ENCODE results near the gene NRXN3.

DNA sequence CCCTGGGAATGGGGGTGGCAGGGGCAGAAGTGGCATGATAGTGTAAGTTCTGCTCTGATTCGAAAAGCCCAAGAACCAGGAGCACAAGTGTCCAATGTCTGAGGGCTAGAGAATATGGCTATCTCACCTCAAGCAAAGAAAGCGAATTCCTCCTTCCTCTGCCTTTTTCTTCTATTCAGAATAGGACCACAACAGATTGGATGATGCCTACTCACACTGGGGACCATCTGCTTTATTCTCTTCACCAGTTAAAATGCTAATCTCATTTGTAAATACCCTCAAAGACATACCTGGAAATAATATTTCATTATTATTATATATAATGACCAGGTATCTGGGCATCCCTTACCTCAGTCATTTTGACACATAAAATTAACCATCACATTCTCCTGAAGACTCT is 808.7 kb downstream of the NRXN3 start:
- TF ChIP-seq EZH2 (IDR thresholded peaks at IDR 0.05) (no peak), EZH2phosphoT487 (IDR thresholded peaks at IDR 0.05) (no peak)
- TF ChIP-seq, protein P1, sequence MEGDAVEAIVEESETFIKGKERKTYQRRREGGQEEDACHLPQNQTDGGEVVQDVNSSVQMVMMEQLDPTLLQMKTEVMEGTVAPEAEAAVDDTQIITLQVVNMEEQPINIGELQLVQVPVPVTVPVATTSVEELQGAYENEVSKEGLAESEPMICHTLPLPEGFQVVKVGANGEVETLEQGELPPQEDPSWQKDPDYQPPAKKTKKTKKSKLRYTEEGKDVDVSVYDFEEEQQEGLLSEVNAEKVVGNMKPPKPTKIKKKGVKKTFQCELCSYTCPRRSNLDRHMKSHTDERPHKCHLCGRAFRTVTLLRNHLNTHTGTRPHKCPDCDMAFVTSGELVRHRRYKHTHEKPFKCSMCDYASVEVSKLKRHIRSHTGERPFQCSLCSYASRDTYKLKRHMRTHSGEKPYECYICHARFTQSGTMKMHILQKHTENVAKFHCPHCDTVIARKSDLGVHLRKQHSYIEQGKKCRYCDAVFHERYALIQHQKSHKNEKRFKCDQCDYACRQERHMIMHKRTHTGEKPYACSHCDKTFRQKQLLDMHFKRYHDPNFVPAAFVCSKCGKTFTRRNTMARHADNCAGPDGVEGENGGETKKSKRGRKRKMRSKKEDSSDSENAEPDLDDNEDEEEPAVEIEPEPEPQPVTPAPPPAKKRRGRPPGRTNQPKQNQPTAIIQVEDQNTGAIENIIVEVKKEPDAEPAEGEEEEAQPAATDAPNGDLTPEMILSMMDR (IDR thresholded peaks at IDR 0.05) = no peak
